ENCODE results near the gene BCL11B. TPM values are rescaled to one million over a fixed set of nuclear protein-coding genes. Genes with fewer than 3 reads are reported as not detected.

Gene BCL11B
- total RNA-seq, 2 donors from 2014 or later, result 3.7 to 5.1 TPM

GRCh38 chr14:99289394-99290189 lies 17.6 kb upstream of the BCL11B start:
- intact Hi-C loops (cut with DNase I, micrococcal nuclease), result no loop called here
- ATAC-seq, result no peak

GRCh38 chr14:99288948-99289347 lies 17.0 kb upstream of the BCL11B start:
- no peak for ATAC-seq
- intact Hi-C loops (cut with DNase I, micrococcal nuclease), result no loop called here
- no peak for DNase-seq

More at GRCh38 chr14:99289394-99290189, 17.6 kb upstream of the BCL11B start:
- DNase-seq, result no peak

- intact Hi-C loops (cut with DNase I, micrococcal nuclease), result no loop called here
- ATAC-seq, result no peak
- DNase-seq, result no peak
Observed at GRCh38 chr14:99287269-99287942, 15.4 kb upstream of the BCL11B start.

GRCh38 chr14:99286761-99287160 lies 14.8 kb upstream of the BCL11B start:
- ATAC-seq (no peak), DNase-seq (no peak)
- intact Hi-C loops (cut with DNase I, micrococcal nuclease), result no loop called here

- intact Hi-C loops (cut with DNase I, micrococcal nuclease), result no loop called here
- DNase-seq (no peak), ATAC-seq (no peak)
Observed at GRCh38 chr14:99284254-99285004, 12.4 kb upstream of the BCL11B start.

- ATAC-seq (no peak), DNase-seq (no peak)
- intact Hi-C loops (cut with DNase I, micrococcal nuclease), result no loop called here
Observed at GRCh38 chr14:99282261-99283050, 10.5 kb upstream of the BCL11B start.

GRCh38 chr14:99281396-99281795 lies 9.4 kb upstream of the BCL11B start:
- intact Hi-C loops (cut with DNase I, micrococcal nuclease), result no loop called here
- ATAC-seq (no peak), DNase-seq (no peak)

- DNase-seq (no peak), ATAC-seq (no peak)
- intact Hi-C loops (cut with DNase I, micrococcal nuclease), result no loop called here
Observed at GRCh38 chr14:99280852-99281251, 8.9 kb upstream of the BCL11B start.

- no peak for DNase-seq
- no peak for ATAC-seq
- intact Hi-C loops (cut with DNase I, micrococcal nuclease), result no loop called here
Observed at GRCh38 chr14:99280066-99280731, 8.2 kb upstream of the BCL11B start.

GRCh38 chr14:99278836-99279235 lies 6.8 kb upstream of the BCL11B start:
- DNase-seq, result no peak
- ATAC-seq, result no peak
- intact Hi-C loops (cut with DNase I, micrococcal nuclease), result no loop called here

- ATAC-seq (no peak), DNase-seq (no peak)
- intact Hi-C loops (cut with DNase I, micrococcal nuclease), result no loop called here
Observed at GRCh38 chr14:99277530-99277929, 5.5 kb upstream of the BCL11B start.

- ATAC-seq, result no peak
- DNase-seq, result no peak
- intact Hi-C loops (cut with DNase I, micrococcal nuclease), result no loop called here
Observed at GRCh38 chr14:99276482-99276881, 4.5 kb upstream of the BCL11B start.

- intact Hi-C loops (cut with DNase I, micrococcal nuclease), result no loop called here
- DNase-seq (no peak), ATAC-seq (no peak)
Observed at GRCh38 chr14:99275222-99275584, 3.2 kb upstream of the BCL11B start.

- DNase-seq (peak; percentile 79 to 87), ATAC-seq (peak; percentile 73)
- intact Hi-C loops (cut with DNase I, micrococcal nuclease), result no loop called here
Observed at GRCh38 chr14:99274346-99275221, 2.6 kb upstream of the BCL11B start.

- peak; percentile 52 for ATAC-seq
- intact Hi-C loops (cut with DNase I, micrococcal nuclease), result no loop called here
- peak; percentile 80 to 83 for DNase-seq
Observed at GRCh38 chr14:99273766-99274345, 1.9 kb upstream of the BCL11B start.

GRCh38 chr14:99272899-99273765 lies 1.1 kb upstream of the BCL11B start:
- DNase-seq (peak; percentile 68 to 77), ATAC-seq (peak; percentile 46)
- intact Hi-C loops (cut with DNase I, micrococcal nuclease), result no loop called here

- no peak for DNase-seq
- ATAC-seq, result no peak
- intact Hi-C loops (cut with DNase I, micrococcal nuclease), result no loop called here
Observed at GRCh38 chr14:99272632-99272898, 568 bp upstream of the BCL11B start.

Measured in left colon (tissue), 2 donors.